ENCODE measurements around the gene RNF26.

Gene RNF26

GRCh38 chr11:119316016-119316728 is 18.2 kb upstream of the RNF26 start:
- no peak for DNase-seq (ENCODE audit: low spot score)

DNA sequence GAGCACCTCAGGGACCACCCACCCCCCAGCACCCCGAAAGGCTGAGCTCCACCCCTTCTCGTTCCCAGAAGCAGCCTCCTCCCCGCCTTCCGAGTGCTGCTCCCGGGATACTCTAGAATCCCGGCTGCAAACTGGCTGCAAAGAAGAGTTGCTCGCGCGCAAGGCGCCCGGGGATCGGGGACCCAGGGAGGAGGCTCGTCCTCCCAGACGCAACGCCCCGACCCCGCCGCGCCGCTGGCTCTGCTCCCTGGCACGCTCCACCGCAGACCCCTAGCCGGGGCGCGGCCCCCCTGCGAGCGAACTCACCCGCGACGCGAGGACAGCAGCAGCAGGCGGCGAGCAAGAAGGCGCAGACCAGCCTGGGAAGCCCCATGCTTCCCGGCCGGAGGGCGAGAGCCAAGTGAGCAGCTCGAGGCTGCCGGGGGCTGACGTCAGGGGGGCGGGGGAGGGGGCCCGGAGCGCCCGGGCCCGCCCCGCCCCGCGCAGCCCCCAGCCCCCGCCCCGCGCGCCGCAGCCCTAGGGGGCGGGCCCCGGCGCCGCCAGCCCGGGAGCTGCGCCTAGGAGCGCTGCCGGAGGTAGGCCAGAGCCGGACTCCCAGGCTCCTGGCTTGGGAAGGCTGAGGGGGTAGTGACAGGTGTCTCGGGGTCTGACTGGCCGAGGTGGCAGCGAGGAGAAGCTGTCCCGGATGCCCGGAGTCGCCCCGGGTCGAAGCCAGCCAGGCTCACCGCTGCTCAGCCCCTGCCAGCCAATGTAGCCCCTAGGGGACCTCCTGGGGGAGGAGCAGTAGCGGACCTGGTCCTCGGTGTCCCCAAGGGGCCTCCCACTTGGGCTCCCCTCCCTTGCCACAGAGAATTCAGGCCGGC is 17.4 kb upstream of the RNF26 start, which contains the start of gene MCAM:
TSS of gene MCAM (minus strand) at position 402 of the 863 bp plus-strand sequence. CDS start at position 373, 29 bp downstream.
- DNase-seq (ENCODE audit: low spot score): peak; percentile 74

GRCh38 chr11:119317592-119318239 is 16.6 kb upstream of the RNF26 start:
- DNase-seq (ENCODE audit: low spot score): no peak

DNA sequence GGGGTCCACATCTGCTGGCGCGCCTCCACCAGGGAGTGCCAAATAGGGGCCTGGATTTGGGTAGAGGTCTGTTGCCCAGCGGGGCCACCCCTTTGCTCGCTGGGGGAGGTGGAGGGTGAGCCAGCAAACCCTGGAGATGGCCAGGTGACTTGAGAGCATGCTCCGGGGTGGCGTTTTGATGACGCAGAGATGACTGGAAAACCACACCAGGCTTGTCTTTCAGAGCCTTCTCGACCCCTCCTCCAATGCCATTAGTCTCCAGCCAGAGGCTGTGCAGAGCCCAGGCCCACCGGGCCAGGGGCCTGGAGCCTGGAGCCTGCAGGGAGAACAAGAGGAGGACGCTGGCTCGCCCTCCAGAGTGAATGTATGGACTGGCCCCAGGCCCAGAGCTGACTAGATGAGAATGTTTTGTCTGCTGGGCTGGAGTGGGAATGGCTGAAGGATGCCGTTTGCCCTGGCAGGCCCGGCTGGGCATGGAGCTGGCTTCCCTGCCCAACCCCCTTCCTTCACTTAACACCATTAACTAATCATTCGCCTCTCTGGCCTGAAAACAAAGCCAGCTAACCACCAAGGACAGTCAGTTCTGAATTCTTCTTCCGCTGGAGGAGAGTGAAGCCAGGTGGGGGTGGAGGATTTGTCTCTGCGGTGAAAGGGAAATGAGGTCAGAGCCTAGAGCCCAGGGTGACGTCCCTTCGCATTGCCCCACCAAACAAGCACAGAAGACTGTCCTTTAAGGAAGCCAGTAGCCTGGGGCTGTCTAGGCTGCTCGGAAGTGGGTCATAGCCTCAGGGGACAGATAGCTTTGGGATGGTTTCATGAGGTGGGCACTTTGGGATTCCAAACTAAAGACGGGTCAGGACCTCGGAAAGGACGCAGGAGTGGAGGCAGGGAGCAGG is 15.8 kb upstream of the RNF26 start:
- no peak for DNase-seq (ENCODE audit: low spot score)

GRCh38 chr11:119319136-119319699 is 15.1 kb upstream of the RNF26 start:
- DNase-seq (ENCODE audit: low spot score): no peak

DNA sequence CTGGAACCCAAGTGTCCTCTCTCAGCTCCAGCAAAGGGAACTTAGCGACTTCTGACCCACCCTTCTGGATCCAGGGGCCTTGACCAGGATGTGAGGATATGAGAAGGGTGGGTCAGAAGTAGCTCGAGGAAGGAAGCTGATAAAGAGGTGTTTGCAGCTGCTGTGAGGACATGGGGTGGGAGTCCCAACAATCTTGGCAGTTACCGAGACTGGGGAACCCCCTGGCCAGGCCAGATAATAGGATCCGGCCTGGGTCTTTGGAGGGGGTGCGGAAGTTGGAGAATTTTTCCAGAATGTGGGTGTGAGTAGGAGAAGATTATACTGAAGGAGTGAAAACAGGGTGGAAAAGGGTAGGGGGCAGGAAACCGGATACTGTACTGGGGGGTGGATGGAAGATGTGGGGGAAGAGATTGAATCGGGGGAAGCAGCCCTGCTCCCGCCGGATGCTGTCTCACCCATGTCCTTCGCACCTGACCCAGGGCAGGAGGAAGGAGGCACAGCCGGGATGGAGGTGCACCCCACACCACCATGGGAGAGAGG is 14.6 kb upstream of the RNF26 start:
- no peak for DNase-seq (ENCODE audit: low spot score)

DNA sequence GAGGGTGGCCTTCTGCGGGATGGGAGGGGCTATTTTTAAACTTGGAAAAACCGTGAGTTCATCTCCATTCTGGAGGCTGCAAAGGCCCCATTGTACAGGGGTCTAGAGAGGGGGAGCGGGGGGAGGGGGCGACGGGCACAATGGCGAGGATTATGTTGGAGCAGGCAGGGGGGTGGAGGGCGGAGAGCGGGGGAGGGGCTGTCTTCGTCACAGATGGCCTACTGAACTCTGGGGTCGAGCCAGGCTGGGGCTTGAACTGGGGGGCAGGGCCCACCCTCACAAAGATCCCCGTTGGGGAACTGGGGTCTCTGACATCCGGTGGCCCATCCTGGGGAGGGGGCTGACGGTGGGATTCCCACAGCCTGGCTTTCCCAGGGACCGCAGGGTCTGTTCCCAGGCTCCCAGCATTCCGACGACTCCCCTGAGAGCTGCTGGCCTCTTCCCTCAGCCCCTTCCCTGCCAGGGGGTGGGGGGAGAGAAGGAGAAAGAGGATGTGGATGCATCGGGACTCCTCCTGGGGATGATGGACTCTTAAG is 14.0 kb upstream of the RNF26 start:
- DNase-seq (ENCODE audit: low spot score): no peak

DNA sequence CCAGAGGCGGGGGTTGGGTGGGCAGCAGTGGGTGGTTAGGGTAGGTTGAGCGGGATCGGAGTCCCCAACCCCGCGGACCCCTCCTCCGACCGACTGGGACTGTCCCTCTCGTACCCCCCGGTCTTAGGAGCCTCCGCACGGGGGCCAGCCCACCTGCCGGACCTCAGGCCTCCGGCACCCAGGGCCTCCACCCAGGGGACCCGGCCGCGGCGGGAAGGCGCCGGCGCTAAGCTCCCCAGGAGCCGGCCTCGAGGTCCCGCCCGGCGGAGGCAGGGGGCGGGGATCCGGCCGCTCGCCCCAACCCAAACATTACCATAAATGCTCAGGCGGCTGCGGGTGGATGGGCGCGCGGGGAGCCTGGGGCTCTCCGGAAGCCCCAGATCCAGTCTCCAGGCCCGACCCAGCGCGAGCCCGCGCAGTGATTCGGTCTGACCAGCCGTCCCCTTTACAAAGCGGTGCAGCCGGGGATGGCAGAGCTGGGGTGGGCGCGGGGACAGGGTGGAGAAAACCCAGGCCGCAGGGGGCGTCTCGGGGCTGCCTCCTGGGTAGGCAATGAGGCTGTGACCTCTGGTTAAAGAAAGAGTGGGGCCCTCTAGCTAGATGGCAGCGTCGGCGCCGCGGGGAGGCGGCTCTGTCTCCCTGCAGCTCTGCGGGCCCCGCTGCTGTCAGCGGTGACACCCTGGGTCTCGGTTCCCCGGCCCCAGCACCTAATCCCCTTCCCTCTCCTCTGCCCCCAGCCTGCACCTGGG is 13.4 kb upstream of the RNF26 start:
- peak; percentile 46 for DNase-seq (ENCODE audit: low spot score)

DNA sequence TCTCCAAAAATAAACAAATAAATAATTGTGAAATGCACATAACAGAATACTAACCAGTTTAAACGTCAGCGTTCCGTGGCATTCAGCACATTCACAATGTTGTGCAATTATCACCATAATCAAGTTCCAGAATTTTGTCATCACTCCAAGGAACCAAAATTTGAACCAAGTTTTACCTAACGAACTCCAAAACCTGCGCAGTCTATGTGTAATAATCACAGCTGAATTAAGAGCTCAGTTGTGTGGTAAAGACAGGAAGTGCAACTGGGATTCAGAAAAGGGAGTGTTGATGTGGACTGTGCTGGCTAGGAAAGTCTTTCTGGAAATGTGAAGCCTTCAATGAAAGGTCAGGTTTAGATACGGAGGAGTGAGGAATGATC is 12.0 kb upstream of the RNF26 start:
- DNase-seq (ENCODE audit: low spot score): peak; percentile 23

DNA sequence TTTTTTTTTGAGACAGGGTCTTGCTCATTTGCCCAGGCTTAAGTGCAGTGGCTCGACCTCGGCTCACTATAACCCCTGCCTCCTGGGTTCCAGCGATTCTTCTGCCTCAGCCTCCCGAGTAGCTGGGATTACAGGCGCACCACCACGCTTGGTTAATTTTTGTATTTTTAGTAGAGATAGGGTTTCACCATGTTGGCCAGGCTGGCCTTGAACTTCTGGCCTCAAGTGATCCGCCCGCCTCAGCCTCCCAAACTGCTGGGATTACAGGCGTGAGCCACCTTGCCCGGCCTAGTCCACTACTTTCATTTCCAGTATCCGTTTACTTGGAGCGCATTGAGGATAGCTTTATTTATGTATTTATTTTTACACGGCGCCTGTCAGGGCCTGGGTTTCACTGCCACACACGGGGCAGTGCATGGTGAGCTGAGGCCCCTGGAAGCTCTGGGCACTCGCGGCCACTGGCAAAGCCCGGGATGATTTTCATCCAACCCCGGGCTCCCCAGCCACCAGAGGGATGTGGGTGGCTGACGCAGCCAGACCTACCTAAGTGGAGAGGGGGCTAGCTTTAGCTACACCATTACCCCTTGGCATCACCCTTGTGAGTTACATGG is 11.3 kb upstream of the RNF26 start:
- DNase-seq (ENCODE audit: low spot score): peak; percentile 18

- peak; percentile 66 for DNase-seq (ENCODE audit: low spot score)
Observed at GRCh38 chr11:119323532-119324033, 10.7 kb upstream of the RNF26 start.

GRCh38 chr11:119324189-119324588 is 10.1 kb upstream of the RNF26 start:
- peak; percentile 8 for DNase-seq (ENCODE audit: low spot score)

GRCh38 chr11:119329320-119329719 is 5.0 kb upstream of the RNF26 start:
- DNase-seq (ENCODE audit: low spot score): no peak

GRCh38 chr11:119330237-119330636 is 4.1 kb upstream of the RNF26 start:
- DNase-seq (ENCODE audit: low spot score): no peak

- DNase-seq (ENCODE audit: low spot score): no peak
Observed at GRCh38 chr11:119332111-119332765, 2.1 kb upstream of the RNF26 start.

- peak; percentile 15 for DNase-seq (ENCODE audit: low spot score)
Observed at GRCh38 chr11:119335091-119335654, 846 bp downstream of the RNF26 start.

GRCh38 chr11:119335655-119336543 is 1.6 kb downstream of the RNF26 start:
- peak; percentile 10 for DNase-seq (ENCODE audit: low spot score)
